Activated CD4-positive, alpha-beta T cell treated with anti-CD3 and anti-CD28 coated beads, Interleukin-2, amount 50 U/mL, for 16 hours (primary cell): ENCODE data around the gene BABAM2.

Source experiments
- DNase-seq: peaks from one replicate; pipeline ENCODE4 v3.0.0-alpha.2; 2020

BABAM2 gene

GRCh38 chr2:27912512-27912911, 22.0 kb downstream of the BABAM2 start:
- DNase-seq: no peak

- DNase-seq: no peak
Observed at GRCh38 chr2:27914041-27914804, 23.7 kb downstream of the BABAM2 start.

- DNase-seq: no peak
Observed at GRCh38 chr2:27914805-27915175, 24.3 kb downstream of the BABAM2 start.

GRCh38 chr2:27915191-27915590, 24.7 kb downstream of the BABAM2 start:
- DNase-seq: no peak

- DNase-seq: no peak
Observed at GRCh38 chr2:27915874-27916273, 25.3 kb downstream of the BABAM2 start.

GRCh38 chr2:27916293-27916995, 25.9 kb downstream of the BABAM2 start:
- no peak for DNase-seq

- DNase-seq: no peak
Observed at GRCh38 chr2:27920148-27920885, 29.8 kb downstream of the BABAM2 start.

GRCh38 chr2:27921424-27921823, 30.9 kb downstream of the BABAM2 start:
- no peak for DNase-seq

- no peak for DNase-seq
Observed at GRCh38 chr2:27921880-27922547, 31.5 kb downstream of the BABAM2 start.

- no peak for DNase-seq
Observed at GRCh38 chr2:27922842-27923241, 32.3 kb downstream of the BABAM2 start.

- DNase-seq: no peak
Observed at GRCh38 chr2:27925766-27926472, 35.4 kb downstream of the BABAM2 start.

- no peak for DNase-seq
Observed at GRCh38 chr2:27929916-27930486, 39.5 kb downstream of the BABAM2 start.

- no peak for DNase-seq
Observed at GRCh38 chr2:27931361-27931950, 40.9 kb downstream of the BABAM2 start.

- DNase-seq: no peak
Observed at GRCh38 chr2:27932396-27932795, 41.9 kb downstream of the BABAM2 start.

- DNase-seq: no peak
Observed at GRCh38 chr2:27935026-27935425, 44.5 kb downstream of the BABAM2 start.

GRCh38 chr2:27940090-27940671, 49.7 kb downstream of the BABAM2 start:
- no peak for DNase-seq

- DNase-seq: no peak
Observed at GRCh38 chr2:27940982-27941381, 50.5 kb downstream of the BABAM2 start.

- no peak for DNase-seq
Observed at GRCh38 chr2:27942612-27943547, 52.4 kb downstream of the BABAM2 start.

GRCh38 chr2:27946530-27947060, 56.1 kb downstream of the BABAM2 start:
- no peak for DNase-seq

GRCh38 chr2:27952070-27952469, 61.5 kb downstream of the BABAM2 start:
- no peak for DNase-seq
